Naive thymus-derived CD4-positive, alpha-beta T cell (primary cell): ENCODE measurements around the gene KIF17. TPM values are rescaled to one million over a fixed set of nuclear protein-coding genes. Genes with fewer than 3 reads are reported as not detected.

ENCODE experiments used
- ATAC-seq: fragments of 150-1000 bp; cut with Tn5 transposase; 2 replicates; pipeline ENCODE4 v1.10.0; 2021; ENCODE audit warnings: mild to moderate bottlenecking, moderate library complexity
- CTCF ChIA-PET: fragments of 350-600 bp; sonication (Branson Sonifier 250); formaldehyde crosslinking; loops from one replicate; lab custom pipeline; 2021; ENCODE audit warnings: antibody characterized with exemption; lab: Charles Lee
- POLR2A ChIA-PET: fragments of 350-600 bp; sonication (Branson Sonifier 250); formaldehyde crosslinking; loops from one replicate; lab custom pipeline; 2021; ENCODE audit warnings: antibody characterized with exemption, inconsistent platforms; lab: Charles Lee
- DNase-seq, 9 donors: peaks; one replicate each; pipeline versions ENCODE4 v3.0.0 to v3.0.0-alpha.2; 2020 to 2022; ENCODE audit warnings: mixed read lengths in 1 of 9
- H3K27ac ChIP-seq: one replicate; pipeline ENCODE4 v1.7.0; 2013; ENCODE audit warnings: mild to moderate bottlenecking, low read depth, low read length, moderate library complexity
- H3K27me3 ChIP-seq, 2 donors: one replicate each; pipeline ENCODE4 v1.7.0; 2013; ENCODE audit warnings: low read length in 2 of 2, mild to moderate bottlenecking in 2 of 2, moderate library complexity in 2 of 2; ENCODE audit not compliant: control insufficient read depth in 2 of 2, insufficient read depth in 2 of 2
- H3K36me3 ChIP-seq, 3 experiments: 1 replicate in 2 of 3; 2 replicates in 1 of 3; pipeline ENCODE4 v1.7.0; 2013; ENCODE audit warnings: low read length in 3 of 3, mild to moderate bottlenecking in 3 of 3, moderate library complexity in 1 of 3; ENCODE audit not compliant: insufficient read depth in 3 of 3, control insufficient read depth in 2 of 3
- H3K4me1 ChIP-seq, 2 donors: one replicate each; pipeline ENCODE4 v1.7.0; 2013; ENCODE audit warnings: low read length in 2 of 2, mild to moderate bottlenecking in 2 of 2, moderate library complexity in 1 of 2; ENCODE audit not compliant: control insufficient read depth in 2 of 2, insufficient read depth in 2 of 2
- H3K4me3 ChIP-seq: 2 replicates; pipeline ENCODE4 v1.7.0; 2013; ENCODE audit warnings: mild to moderate bottlenecking, low read length
- H3K9me3 ChIP-seq, 3 experiments: 1 replicate in 2 of 3; 2 replicates in 1 of 3; pipeline ENCODE4 v1.7.0; 2013; ENCODE audit warnings: low read length in 3 of 3; ENCODE audit not compliant: control insufficient read depth in 2 of 3
- H3K27ac Mint-ChIP-seq, 9 donors: one replicate each; pipeline ENCODE4 v1.8.0; 2020 to 2022; ENCODE audit warnings: mixed read lengths in 9 of 9, mild to moderate bottlenecking in 8 of 9, moderate library complexity in 5 of 9, inconsistent platforms in 2 of 9
- H3K27me3 Mint-ChIP-seq, 5 donors: one replicate each; pipeline ENCODE4 v1.8.0; 2021 to 2022; ENCODE audit warnings: mixed read lengths in 5 of 5, mild to moderate bottlenecking in 1 of 5
- H3K36me3 Mint-ChIP-seq, 5 donors: one replicate each; pipeline ENCODE4 v1.8.0; 2020 to 2022; ENCODE audit warnings: mixed read lengths in 5 of 5, mild to moderate bottlenecking in 3 of 5, inconsistent platforms in 1 of 5
- H3K4me1 Mint-ChIP-seq, 7 donors: one replicate each; pipeline ENCODE4 v1.8.0; 2020 to 2022; ENCODE audit warnings: mixed read lengths in 7 of 7, mild to moderate bottlenecking in 3 of 7, inconsistent platforms in 1 of 7
- H3K4me3 Mint-ChIP-seq, 10 donors: one replicate each; pipeline ENCODE4 v1.8.0; 2020 to 2022; ENCODE audit warnings: mild to moderate bottlenecking in 10 of 10, mixed read lengths in 10 of 10, moderate library complexity in 6 of 10, inconsistent platforms in 2 of 10
- H3K9me3 Mint-ChIP-seq, 11 donors: one replicate each; pipeline ENCODE4 v1.8.0; 2020 to 2022; ENCODE audit warnings: mixed read lengths in 11 of 11, mild to moderate bottlenecking in 4 of 11, inconsistent platforms in 1 of 11, moderate library complexity in 1 of 11
- intact Hi-C, 2 donors: fragments of 100-400 bp; cut with micrococcal nuclease; formaldehyde crosslinking; loops; one replicate each; pipeline ENCODE4 v1.15.1; 2023
- polyA plus RNA-seq, 2 donors: library from polyadenylated mRNA; unstranded; fragments of 300-500 nt; fragmentation: Illumina TruSeq; gene quantifications; one replicate each; pipeline ENCODE4 v1.2.3, GENCODE V29; 2021
- total RNA-seq, 6 experiments: library from RNA in 5 of 6; stranded (reverse) in 5 of 6; gene quantifications; 1 replicate in 5 of 6; 2 replicates in 1 of 6; pipeline ENCODE4 v1.2.3 and lab custom pipeline; 2021 to 2026

Gene KIF17
- total and polyA plus RNA-seq, 7 experiments from 2014 or later = not detected

GRCh38 chr1:20633190-20634064 is 84.4 kb downstream of the KIF17 start, which contains the start of gene PINK1:
Gene PINK1 (plus strand): TSS chr1:20633458. CDS start chr1:20633549, 91 bp downstream.
- Histone ChIP-seq H3K36me3 (peaks cover 0 to 15% (median 0%) of the 10 kb centered on the region in 3 experiments), H3K4me1 (peaks cover 8 to 9% of the 10 kb centered on the region in 2 donors), H3K27me3 (no peaks in the 10 kb centered on the region), H3K27ac (peak within 1 kb of the TSS; percentile 86), H3K9me3 (no peaks in the 10 kb centered on the region), H3K4me3 (peak within 1 kb of the TSS; percentile 80)
- peaks cover 0 to 14% (median 0%) of the 10 kb centered on the region in 5 donors for H3K36me3 Mint-ChIP-seq
- ATAC-seq (peak; percentile 92), DNase-seq (peak; percentile 78 to 99 (median 90))
- peaks cover 0 to 8% (median 1%) of the 10 kb centered on the region in 11 donors for H3K9me3 Mint-ChIP-seq
- H3K27ac Mint-ChIP-seq = peak within 1 kb of the TSS; percentile 69 to 94 (median 88)
- peaks cover 0 to 22% (median 2%) of the 10 kb centered on the region in 5 donors for H3K27me3 Mint-ChIP-seq
- intact Hi-C loops = loop anchor here (1.0 to 10.0 kb wide), 10 partner anchors 28 to 804 kb away; partner anchors contain the start of genes DDOST (in 2 of the 2), MUL1 (in 2 of the 2), EIF4G3 (in 1 of the 2) and OTUD3 (in 1 of the 2)
- H3K4me3 Mint-ChIP-seq = peak within 1 kb of the TSS; percentile 78 to 98 (median 94)
- peaks cover 0 to 13% (median 8%) of the 10 kb centered on the region in 7 donors for H3K4me1 Mint-ChIP-seq
- ChIA-PET POLR2A (interaction anchor here (0.6 to 5.0 kb wide), 16 partner anchors 9 to 1573 kb away, joined by 3 to 34 read pairs (median 4); partner anchors contain the start of genes DDOST, MUL1 and USP48), CTCF (interaction anchor here (0.6 to 1.5 kb wide), 9 partner anchors 12 to 416 kb away, joined by 3 to 8 read pairs (median 3); partner anchors contain the start of genes DDOST, HP1BP3 and MUL1)

GRCh38 chr1:20632386-20632785 is 85.4 kb downstream of the KIF17 start:
- H3K36me3 ChIP-seq = peaks cover 0 to 5% (median 0%) of the 10 kb centered on the region in 3 experiments
- ChIA-PET CTCF (interaction anchor here (0.5 to 1.1 kb wide), 2 partner anchors 107 to 112 kb away, joined by 3 to 4 read pairs; no protein-coding TSS in a partner anchor), POLR2A (interaction anchor here (5.0 kb wide), 1 partner anchor 28 kb away, joined by 34 read pairs; the partner anchor contains the start of gene DDOST)
- DNase-seq (no peak), ATAC-seq (no peak)
- no peak overlapping the region for H3K4me3 ChIP-seq
- Mint-ChIP-seq H3K27me3 (peaks cover 0 to 22% (median 5%) of the 10 kb centered on the region in 5 donors), H3K4me1 (peaks cover 0 to 13% (median 8%) of the 10 kb centered on the region in 7 donors), H3K27ac (peak overlapping the region in 8 of 9 donors; percentile 32 to 74 (median 48)), H3K4me3 (peak overlapping the region; percentile 70 to 88 (median 81)), H3K36me3 (peaks cover 0 to 7% (median 0%) of the 10 kb centered on the region in 5 donors), H3K9me3 (peaks cover 0 to 17% (median 4%) of the 10 kb centered on the region in 11 donors)
- H3K27me3 ChIP-seq = no peaks in the 10 kb centered on the region
- intact Hi-C loops = loop anchor here (5.0 to 10.0 kb wide), 4 partner anchors 100 to 805 kb away; partner anchors contain the start of genes MUL1 (in 1 of the 2), OTUD3 (in 1 of the 2) and SH2D5 (in 1 of the 2)
- H3K27ac ChIP-seq = no peak overlapping the region
- peaks cover 8 to 9% of the 10 kb centered on the region in 2 donors for H3K4me1 ChIP-seq
- H3K9me3 ChIP-seq = no peaks in the 10 kb centered on the region

GRCh38 chr1:20630729-20631128 is 87.1 kb downstream of the KIF17 start:
- intact Hi-C loops = loop anchor here (5.0 to 10.0 kb wide), 4 partner anchors 102 to 807 kb away; partner anchors contain the start of genes MUL1 (in 1 of the 2), OTUD3 (in 1 of the 2) and SH2D5 (in 1 of the 2)
- ATAC-seq (no peak), DNase-seq (no peak)
- peaks cover 0 to 31% (median 5%) of the 10 kb centered on the region in 5 donors for H3K27me3 Mint-ChIP-seq
- POLR2A ChIA-PET = interaction anchor here (0.7 kb wide), 1 partner anchor 123 kb away, joined by 3 read pairs; no protein-coding TSS in a partner anchor
- no peak overlapping the region for H3K27ac Mint-ChIP-seq
- H3K9me3 ChIP-seq = no peaks in the 10 kb centered on the region
- H3K9me3 Mint-ChIP-seq = peaks cover 0 to 22% (median 5%) of the 10 kb centered on the region in 11 donors
- CTCF ChIA-PET = no interaction called here
- no peak overlapping the region for H3K4me3 ChIP-seq
- no peak overlapping the region for H3K27ac ChIP-seq
- peaks cover 0 to 3% (median 0%) of the 10 kb centered on the region in 3 experiments for H3K36me3 ChIP-seq
- peaks cover 8 to 9% of the 10 kb centered on the region in 2 donors for H3K4me1 ChIP-seq
- peaks cover 0 to 13% (median 7%) of the 10 kb centered on the region in 7 donors for H3K4me1 Mint-ChIP-seq
- no peaks in the 10 kb centered on the region for H3K27me3 ChIP-seq
- peaks cover 0 to 4% (median 0%) of the 10 kb centered on the region in 5 donors for H3K36me3 Mint-ChIP-seq
- H3K4me3 Mint-ChIP-seq = no peak overlapping the region

GRCh38 chr1:20626524-20626923 is 91.3 kb downstream of the KIF17 start:
- H3K9me3 ChIP-seq = no peaks in the 10 kb centered on the region
- intact Hi-C loops = no loop called here
- no peak overlapping the region for H3K4me3 ChIP-seq
- H3K27me3 ChIP-seq = no peaks in the 10 kb centered on the region
- peaks cover 0 to 5% (median 0%) of the 10 kb centered on the region in 7 donors for H3K4me1 Mint-ChIP-seq
- ChIA-PET POLR2A (no interaction called here), CTCF (interaction anchor here (0.9 kb wide), 1 partner anchor 11 kb away, joined by 3 read pairs; no protein-coding TSS in a partner anchor)
- H3K27ac Mint-ChIP-seq = no peak overlapping the region
- no peak overlapping the region for H3K4me3 Mint-ChIP-seq
- H3K36me3 Mint-ChIP-seq = peaks cover 0 to 4% (median 0%) of the 10 kb centered on the region in 5 donors
- DNase-seq (no peak), ATAC-seq (no peak)
- H3K4me1 ChIP-seq = no peaks in the 10 kb centered on the region
- H3K27me3 Mint-ChIP-seq = peaks cover 0 to 30% (median 5%) of the 10 kb centered on the region in 5 donors
- no peak overlapping the region for H3K27ac ChIP-seq
- H3K36me3 ChIP-seq = no peaks in the 10 kb centered on the region
- H3K9me3 Mint-ChIP-seq = peaks cover 0 to 22% (median 5%) of the 10 kb centered on the region in 11 donors

- DNase-seq (no peak), ATAC-seq (no peak)
- no peak overlapping the region for H3K27ac ChIP-seq
- no peak overlapping the region for H3K27ac Mint-ChIP-seq
- no peaks in the 10 kb centered on the region for H3K36me3 ChIP-seq
- H3K9me3 ChIP-seq = no peaks in the 10 kb centered on the region
- H3K4me3 ChIP-seq = no peak overlapping the region
- H3K4me3 Mint-ChIP-seq = no peak overlapping the region
- ChIA-PET CTCF (interaction anchor here (0.9 to 1.0 kb wide), 2 partner anchors 11 to 13 kb away, joined by 3 read pairs; no protein-coding TSS in a partner anchor), POLR2A (no interaction called here)
- intact Hi-C loops = no loop called here
- peaks cover 0 to 22% (median 5%) of the 10 kb centered on the region in 11 donors for H3K9me3 Mint-ChIP-seq
- H3K4me1 ChIP-seq = no peaks in the 10 kb centered on the region
- no peaks in the 10 kb centered on the region for H3K27me3 ChIP-seq
- peaks cover 0 to 29% (median 5%) of the 10 kb centered on the region in 5 donors for H3K27me3 Mint-ChIP-seq
- H3K36me3 Mint-ChIP-seq = peaks cover 0 to 4% (median 0%) of the 10 kb centered on the region in 5 donors
- peaks cover 0 to 5% (median 0%) of the 10 kb centered on the region in 7 donors for H3K4me1 Mint-ChIP-seq
Measured at GRCh38 chr1:20626098-20626427, 91.7 kb downstream of the KIF17 start.
